HepG2 (cell line): Measurements from ENCODE around the gene BIRC7. TPM values are rescaled to one million over a fixed set of nuclear protein-coding genes. Genes with fewer than 3 reads are reported as not detected.

Experiments
- AGO2 ChIP-seq: fragments of 200-400 bp; formaldehyde crosslinking; optimal IDR thresholded peaks from 2 replicates; pipeline ENCODE3; 2017; ENCODE audit warnings: mild to moderate bottlenecking, low read depth, low read length, moderate library complexity
- ATF7-NPFF ChIP-seq: sonication (generic); formaldehyde crosslinking; IDR thresholded peaks from 2 replicates; pipeline ENCODE4 v1.8.1; 2023; ENCODE audit warnings: mild to moderate bottlenecking, low read depth, missing genetic modification reagents, moderate library complexity
- EP300 ChIP-seq, 3 experiments: sonication (generic) in 1 of 3; formaldehyde crosslinking in 1 of 3; IDR thresholded peaks; 2 replicates each; pipeline versions ENCODE4 v1.5.1 to v1.6.1; 2011 to 2020; ENCODE audit warnings: low read depth in 2 of 3, low read length in 2 of 3, borderline replicate concordance in 1 of 3, improper control_type of control experiment in 1 of 3, mild to moderate bottlenecking in 1 of 3, missing genetic modification reagents in 1 of 3, moderate library complexity in 1 of 3
- PRDM10 ChIP-seq: sonication (generic); formaldehyde crosslinking; IDR thresholded peaks from 2 replicates; pipeline ENCODE4 v1.4.0; 2020; ENCODE audit warnings: low read depth, missing genetic modification reagents
- REPIN1 ChIP-seq: sonication (generic); formaldehyde crosslinking; IDR thresholded peaks from 2 replicates; pipeline ENCODE4 v1.8.0; 2022; ENCODE audit warnings: missing genetic modification reagents, low read depth, mild to moderate bottlenecking, borderline replicate concordance
- TAF1 ChIP-seq: sonication (generic); formaldehyde crosslinking; IDR thresholded peaks from 2 replicates; pipeline ENCODE4 v1.4.0; 2020; ENCODE audit warnings: missing genetic modification reagents
- TCF12 ChIP-seq, 2 experiments: fragments of 450-650 bp in 1 of 2; sonication (generic) in 1 of 2; formaldehyde crosslinking in 1 of 2; IDR thresholded peaks; 2 replicates each; pipeline versions ENCODE4 v1.6.1 to v1.8.0; 2017 to 2022; ENCODE audit warnings: antibody characterized with exemption in 1 of 2, mild to moderate bottlenecking in 1 of 2, missing genetic modification reagents in 1 of 2, moderate library complexity in 1 of 2
- ZFYVE20 ChIP-seq: sonication (generic); formaldehyde crosslinking; IDR thresholded peaks from 2 replicates; pipeline ENCODE4 v1.8.0; 2023; ENCODE audit warnings: low read depth, mild to moderate bottlenecking, moderate library complexity, missing genetic modification reagents, borderline replicate concordance
- ZMAT3 ChIP-seq: sonication (generic); formaldehyde crosslinking; conservative IDR thresholded peaks from 2 replicates; pipeline ENCODE4 v1.7.0; 2021; ENCODE audit warnings: missing genetic modification reagents
- ZMYM3 ChIP-seq: sonication (generic); formaldehyde crosslinking; IDR thresholded peaks from 2 replicates; pipeline ENCODE4 v1.5.1; 2020; ENCODE audit warnings: mild to moderate bottlenecking, missing genetic modification reagents
- ZNF256 ChIP-seq: sonication (generic); formaldehyde crosslinking; conservative IDR thresholded peaks from 2 replicates; pipeline ENCODE4 v1.4.0; 2020; ENCODE audit warnings: missing genetic modification reagents
- ZNF275 ChIP-seq: sonication (generic); formaldehyde crosslinking; IDR thresholded peaks from 2 replicates; pipeline ENCODE4 v1.8.0; 2022; ENCODE audit warnings: missing genetic modification reagents, mild to moderate bottlenecking, inconsistent platforms, borderline replicate concordance
- polyA plus RNA-seq, 8 experiments: library from polyadenylated mRNA; depleted of rRNA in 3 of 8; stranded (reverse) in 7 of 8; unstranded in 1 of 8; fragments of >200 nt; fragmentation: Illumina TruSeq in 4 of 8; extraction: Trizol in 4 of 8; gene quantifications; 2 replicates each; pipeline versions ENCODE4 v1.2.1 to v1.2.3, GENCODE V29; 2011 to 2016; ENCODE audit warnings: low read depth in 4 of 8, missing spikeins in 1 of 8, mixed read lengths in 1 of 8; ENCODE audit not compliant: insufficient read depth in 1 of 8
- total RNA-seq, 5 experiments: library from RNA; depleted of rRNA; stranded (reverse); fragments of >200 nt; fragmentation: Illumina TruSeq; extraction: Trizol; gene quantifications; 2 replicates each; pipeline ENCODE4 v1.2.3, GENCODE V29; 2016; ENCODE audit warnings: low read depth in 1 of 5
- TF ChIP-seq, protein P1 (sequence below): sonication (generic); formaldehyde crosslinking; IDR thresholded peaks from 2 replicates; pipeline ENCODE4 v1.5.0; 2020; ENCODE audit warnings: mild to moderate bottlenecking, missing genetic modification reagents, moderate library complexity
- TF ChIP-seq, protein P2 (sequence below): IDR thresholded peaks from 2 replicates; pipeline ENCODE4 v1.6.1; 2016; ENCODE audit warnings: low read depth, missing genetic modification reagents, missing compliant biosample characterization

Gene BIRC7
- total and polyA plus RNA-seq, 2 of the 13 experiments (the other 11 are each of a cell fraction or from before 2014, with no cell fraction given), result 0.27 to 5.1 TPM

DNA sequence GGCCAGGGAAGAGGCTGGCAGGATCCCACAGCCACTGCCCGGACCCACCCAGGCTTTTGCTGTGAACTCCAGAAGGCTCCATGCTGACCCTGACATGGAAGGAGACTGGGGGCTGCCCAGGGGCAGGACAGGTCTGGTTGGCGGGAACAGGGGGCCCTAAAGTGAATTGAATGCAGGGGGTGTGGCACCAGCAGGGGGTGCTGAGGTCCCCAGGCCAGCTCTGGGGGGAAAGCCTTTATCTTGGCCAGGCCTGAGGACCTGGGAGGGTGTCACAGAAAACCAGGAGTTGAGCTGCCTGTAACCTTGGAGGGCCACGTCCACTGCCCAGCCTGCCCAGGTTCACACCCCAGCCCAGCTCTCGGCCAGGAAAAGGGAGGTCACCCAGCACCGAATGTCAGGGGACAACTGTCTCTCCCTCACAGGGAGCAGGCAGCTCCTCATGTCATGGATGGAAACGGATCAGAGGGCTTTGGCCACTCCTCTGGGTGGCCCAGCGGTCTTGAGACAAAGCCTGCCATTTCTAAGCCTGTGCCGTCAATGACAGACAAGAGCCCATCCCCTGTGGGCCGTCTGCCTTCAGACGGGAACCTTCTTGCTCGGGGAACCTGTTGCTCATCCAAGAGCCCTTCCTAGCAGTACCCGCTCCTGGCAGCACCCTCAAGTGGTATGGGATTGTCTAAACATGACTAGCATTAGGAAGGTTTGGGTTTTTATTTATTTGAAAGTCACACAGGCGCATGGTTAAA, 16.8 kb upstream of the BIRC7 start (continued):
- TF ChIP-seq PRDM10 (CRISPR knock-in tag), result no peak
- no peak for TF ChIP-seq ZNF256
- TF ChIP-seq TAF1 (CRISPR knock-in tag), result no peak
- TF ChIP-seq ZMYM3 (CRISPR knock-in tag), result no peak
- TF ChIP-seq TCF12 (IDR thresholded peaks at IDR 0.05), result no peak
- TF ChIP-seq TCF12 (CRISPR knock-in tag; IDR thresholded peaks at IDR 0.05), result no peak
- TF ChIP-seq ATF7-NPFF (CRISPR knock-in tag), result no peak
- no peak for TF ChIP-seq REPIN1
- no peak for TF ChIP-seq ZNF275 (CRISPR knock-in tag)
- TF ChIP-seq, protein P1, sequence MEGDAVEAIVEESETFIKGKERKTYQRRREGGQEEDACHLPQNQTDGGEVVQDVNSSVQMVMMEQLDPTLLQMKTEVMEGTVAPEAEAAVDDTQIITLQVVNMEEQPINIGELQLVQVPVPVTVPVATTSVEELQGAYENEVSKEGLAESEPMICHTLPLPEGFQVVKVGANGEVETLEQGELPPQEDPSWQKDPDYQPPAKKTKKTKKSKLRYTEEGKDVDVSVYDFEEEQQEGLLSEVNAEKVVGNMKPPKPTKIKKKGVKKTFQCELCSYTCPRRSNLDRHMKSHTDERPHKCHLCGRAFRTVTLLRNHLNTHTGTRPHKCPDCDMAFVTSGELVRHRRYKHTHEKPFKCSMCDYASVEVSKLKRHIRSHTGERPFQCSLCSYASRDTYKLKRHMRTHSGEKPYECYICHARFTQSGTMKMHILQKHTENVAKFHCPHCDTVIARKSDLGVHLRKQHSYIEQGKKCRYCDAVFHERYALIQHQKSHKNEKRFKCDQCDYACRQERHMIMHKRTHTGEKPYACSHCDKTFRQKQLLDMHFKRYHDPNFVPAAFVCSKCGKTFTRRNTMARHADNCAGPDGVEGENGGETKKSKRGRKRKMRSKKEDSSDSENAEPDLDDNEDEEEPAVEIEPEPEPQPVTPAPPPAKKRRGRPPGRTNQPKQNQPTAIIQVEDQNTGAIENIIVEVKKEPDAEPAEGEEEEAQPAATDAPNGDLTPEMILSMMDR (CRISPR knock-in tag), result peak; percentile 28
- no peak for TF ChIP-seq ZMAT3 (CRISPR knock-in tag)
- no peak for TF ChIP-seq ZFYVE20 (CRISPR knock-in tag)
- TF ChIP-seq, protein P2, sequence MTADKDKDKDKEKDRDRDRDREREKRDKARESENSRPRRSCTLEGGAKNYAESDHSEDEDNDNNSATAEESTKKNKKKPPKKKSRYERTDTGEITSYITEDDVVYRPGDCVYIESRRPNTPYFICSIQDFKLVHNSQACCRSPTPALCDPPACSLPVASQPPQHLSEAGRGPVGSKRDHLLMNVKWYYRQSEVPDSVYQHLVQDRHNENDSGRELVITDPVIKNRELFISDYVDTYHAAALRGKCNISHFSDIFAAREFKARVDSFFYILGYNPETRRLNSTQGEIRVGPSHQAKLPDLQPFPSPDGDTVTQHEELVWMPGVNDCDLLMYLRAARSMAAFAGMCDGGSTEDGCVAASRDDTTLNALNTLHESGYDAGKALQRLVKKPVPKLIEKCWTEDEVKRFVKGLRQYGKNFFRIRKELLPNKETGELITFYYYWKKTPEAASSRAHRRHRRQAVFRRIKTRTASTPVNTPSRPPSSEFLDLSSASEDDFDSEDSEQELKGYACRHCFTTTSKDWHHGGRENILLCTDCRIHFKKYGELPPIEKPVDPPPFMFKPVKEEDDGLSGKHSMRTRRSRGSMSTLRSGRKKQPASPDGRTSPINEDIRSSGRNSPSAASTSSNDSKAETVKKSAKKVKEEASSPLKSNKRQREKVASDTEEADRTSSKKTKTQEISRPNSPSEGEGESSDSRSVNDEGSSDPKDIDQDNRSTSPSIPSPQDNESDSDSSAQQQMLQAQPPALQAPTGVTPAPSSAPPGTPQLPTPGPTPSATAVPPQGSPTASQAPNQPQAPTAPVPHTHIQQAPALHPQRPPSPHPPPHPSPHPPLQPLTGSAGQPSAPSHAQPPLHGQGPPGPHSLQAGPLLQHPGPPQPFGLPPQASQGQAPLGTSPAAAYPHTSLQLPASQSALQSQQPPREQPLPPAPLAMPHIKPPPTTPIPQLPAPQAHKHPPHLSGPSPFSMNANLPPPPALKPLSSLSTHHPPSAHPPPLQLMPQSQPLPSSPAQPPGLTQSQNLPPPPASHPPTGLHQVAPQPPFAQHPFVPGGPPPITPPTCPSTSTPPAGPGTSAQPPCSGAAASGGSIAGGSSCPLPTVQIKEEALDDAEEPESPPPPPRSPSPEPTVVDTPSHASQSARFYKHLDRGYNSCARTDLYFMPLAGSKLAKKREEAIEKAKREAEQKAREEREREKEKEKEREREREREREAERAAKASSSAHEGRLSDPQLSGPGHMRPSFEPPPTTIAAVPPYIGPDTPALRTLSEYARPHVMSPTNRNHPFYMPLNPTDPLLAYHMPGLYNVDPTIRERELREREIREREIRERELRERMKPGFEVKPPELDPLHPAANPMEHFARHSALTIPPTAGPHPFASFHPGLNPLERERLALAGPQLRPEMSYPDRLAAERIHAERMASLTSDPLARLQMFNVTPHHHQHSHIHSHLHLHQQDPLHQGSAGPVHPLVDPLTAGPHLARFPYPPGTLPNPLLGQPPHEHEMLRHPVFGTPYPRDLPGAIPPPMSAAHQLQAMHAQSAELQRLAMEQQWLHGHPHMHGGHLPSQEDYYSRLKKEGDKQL, result no peak
- peak; percentile 39 for TF ChIP-seq AGO2
- no peak for TF ChIP-seq EP300 (IDR thresholded peaks at IDR 0.05; ENCODE audit: low read depth in 2 of 2, low read length in 2 of 2)
- TF ChIP-seq EP300 (CRISPR knock-in tag; IDR thresholded peaks at IDR 0.05; ENCODE audit: borderline replicate concordance), result no peak
